ENCODE results near the gene HSPG2. TPM values are rescaled to one million over a fixed set of nuclear protein-coding genes. Genes with fewer than 3 reads are reported as not detected.
"Not testable (repeated sequence)": the region's sequence is repeated elsewhere in the genome, so short reads cannot be mapped to it uniquely, and the experiment has no call there.

Gene HSPG2
- total and polyA plus RNA-seq, 8 donors = 50.4 to 164 (median 63.9) TPM

GRCh38 chr1:21829294-21829693 is 107.8 kb downstream of the HSPG2 start:
- H3K4me1 ChIP-seq = no peaks in the 10 kb centered on the region
- WGBS, 2 donors = 94 to 96% methylated on average over 16 to 17 of the region's 17 CpGs
- H3K9me3 ChIP-seq = no peaks in the 10 kb centered on the region
- H3K27ac ChIP-seq = no peak overlapping the region
- intact Hi-C loops (cut with DNase I) = no loop called here
- peaks cover 0 to 49% (median 12%) of the 10 kb centered on the region in 3 donors for H3K36me3 ChIP-seq
- FAIRE-seq (no peak), ATAC-seq (no peak), DNase-seq (peak in 1 of 6 donors; percentile 53)
- no peak overlapping the region for H3K4me3 ChIP-seq
- TF ChIP-seq, protein P1, sequence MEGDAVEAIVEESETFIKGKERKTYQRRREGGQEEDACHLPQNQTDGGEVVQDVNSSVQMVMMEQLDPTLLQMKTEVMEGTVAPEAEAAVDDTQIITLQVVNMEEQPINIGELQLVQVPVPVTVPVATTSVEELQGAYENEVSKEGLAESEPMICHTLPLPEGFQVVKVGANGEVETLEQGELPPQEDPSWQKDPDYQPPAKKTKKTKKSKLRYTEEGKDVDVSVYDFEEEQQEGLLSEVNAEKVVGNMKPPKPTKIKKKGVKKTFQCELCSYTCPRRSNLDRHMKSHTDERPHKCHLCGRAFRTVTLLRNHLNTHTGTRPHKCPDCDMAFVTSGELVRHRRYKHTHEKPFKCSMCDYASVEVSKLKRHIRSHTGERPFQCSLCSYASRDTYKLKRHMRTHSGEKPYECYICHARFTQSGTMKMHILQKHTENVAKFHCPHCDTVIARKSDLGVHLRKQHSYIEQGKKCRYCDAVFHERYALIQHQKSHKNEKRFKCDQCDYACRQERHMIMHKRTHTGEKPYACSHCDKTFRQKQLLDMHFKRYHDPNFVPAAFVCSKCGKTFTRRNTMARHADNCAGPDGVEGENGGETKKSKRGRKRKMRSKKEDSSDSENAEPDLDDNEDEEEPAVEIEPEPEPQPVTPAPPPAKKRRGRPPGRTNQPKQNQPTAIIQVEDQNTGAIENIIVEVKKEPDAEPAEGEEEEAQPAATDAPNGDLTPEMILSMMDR (IDR thresholded peaks at IDR 0.05) = no peak
- H3K27me3 ChIP-seq = no peaks in the 10 kb centered on the region

DNA sequence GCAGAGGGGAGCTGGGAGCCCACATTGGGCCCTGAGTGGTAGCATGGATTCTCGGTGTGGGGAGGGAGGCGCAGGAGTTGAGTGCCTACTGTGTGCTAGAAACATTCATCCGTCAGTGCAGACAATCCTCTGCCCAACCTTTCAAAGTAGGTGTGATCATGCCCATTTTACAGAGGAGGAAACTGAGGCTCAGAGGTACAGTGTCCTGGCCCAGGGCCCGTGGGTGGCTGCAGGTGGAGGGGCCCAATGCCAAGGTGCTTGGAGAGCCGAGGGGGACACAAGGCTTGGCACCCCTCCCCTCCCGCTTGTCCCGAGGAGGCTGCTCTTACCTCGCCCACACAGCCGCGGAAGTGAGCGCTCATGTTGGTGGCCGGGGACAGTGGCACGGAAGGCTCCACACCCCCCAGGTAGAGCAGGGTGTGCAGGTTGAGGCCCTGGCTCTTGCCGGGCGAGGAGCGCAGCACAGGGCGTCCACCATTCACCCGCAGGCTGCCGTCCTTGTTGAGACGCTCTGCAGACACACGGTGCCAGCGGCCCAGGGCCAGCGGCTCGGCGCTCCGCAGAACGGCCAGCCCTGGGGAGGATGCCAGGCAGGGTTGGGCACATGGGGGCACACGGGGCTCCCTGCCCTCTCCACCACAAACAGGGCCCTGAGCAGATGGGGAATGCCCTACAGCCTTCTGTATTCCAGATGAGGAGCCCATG is 108.5 kb downstream of the HSPG2 start:
- no peaks in the 10 kb centered on the region for H3K9me3 ChIP-seq
- no peaks in the 10 kb centered on the region for H3K27me3 ChIP-seq
- WGBS, 2 donors = 91 to 95% methylated on average over 27 to 28 of the region's 28 CpGs
- peaks cover 0 to 46% (median 11%) of the 10 kb centered on the region in 3 donors for H3K36me3 ChIP-seq
- intact Hi-C loops (cut with DNase I) = no loop called here
- H3K27ac ChIP-seq = no peak overlapping the region
- FAIRE-seq (no peak), ATAC-seq (no peak), DNase-seq (peak in 1 of 6 donors; percentile 56)
- no peaks in the 10 kb centered on the region for H3K4me1 ChIP-seq
- no peak overlapping the region for H3K4me3 ChIP-seq
- TF ChIP-seq, protein P1 (IDR thresholded peaks at IDR 0.05) = no peak

GRCh38 chr1:21828075-21828474 is 109.0 kb downstream of the HSPG2 start:
- WGBS, 2 donors = 90 to 95% methylated on average over 12 to 13 of the region's 13 CpGs
- H3K27me3 ChIP-seq = no peaks in the 10 kb centered on the region
- H3K4me1 ChIP-seq = no peaks in the 10 kb centered on the region
- H3K9me3 ChIP-seq = no peaks in the 10 kb centered on the region
- ATAC-seq = no peak
- no peak for FAIRE-seq
- DNase-seq = peak in 1 of 6 donors; percentile 51
- intact Hi-C loops (cut with DNase I) = no loop called here
- no peak overlapping the region for H3K4me3 ChIP-seq
- H3K27ac ChIP-seq = no peak overlapping the region
- TF ChIP-seq, protein P1 (IDR thresholded peaks at IDR 0.05) = no peak
- peaks cover 0 to 42% (median 6%) of the 10 kb centered on the region in 3 donors for H3K36me3 ChIP-seq

- Histone ChIP-seq H3K9me3 (no peaks in the 10 kb centered on the region), H3K27ac (no peak overlapping the region), H3K36me3 (peaks cover 0 to 40% (median 6%) of the 10 kb centered on the region in 3 donors), H3K27me3 (no peaks in the 10 kb centered on the region), H3K4me3 (no peak overlapping the region), H3K4me1 (no peaks in the 10 kb centered on the region)
- 94 to 97% methylated on average over 5 of the region's 5 CpGs for WGBS, 2 donors
- intact Hi-C loops (cut with DNase I) = no loop called here
- no peak for DNase-seq
- no peak for ATAC-seq
- no peak for FAIRE-seq
- TF ChIP-seq, protein P1 (IDR thresholded peaks at IDR 0.05) = no peak
These were observed 109.9 kb downstream of the HSPG2 start for GRCh38 chr1:21827141-21827679.

- peaks cover 0 to 40% (median 6%) of the 10 kb centered on the region in 3 donors for H3K36me3 ChIP-seq
- H3K4me3 ChIP-seq; H3K9me3 ChIP-seq; DNase-seq; H3K27me3 ChIP-seq; H3K27ac ChIP-seq; H3K4me1 ChIP-seq; FAIRE-seq; intact Hi-C loops (cut with DNase I); ATAC-seq: not testable (repeated sequence)
- 94 to 95% methylated on average over 10 of the region's 10 CpGs for WGBS, 2 donors
These were observed 110.4 kb downstream of the HSPG2 start for GRCh38 chr1:21826694-21827093.

All from pancreas (tissue), 10 donors.